GM19324 (cell line): ENCODE measurements around the gene CDK2AP2.
"Not testable (repeated sequence)": the region's sequence is repeated elsewhere in the genome, so short reads cannot be mapped to it uniquely, and the experiment has no call there.

ENCODE experiments used
- ATAC-seq: cut with Tn5 transposase; IDR thresholded peaks from one replicate; pipeline ENCODE4 v1.9.1; 2021; ENCODE audit warnings: mild to moderate bottlenecking, moderate library complexity; ENCODE audit not compliant: unreplicated experiment, low FRiP score

Gene CDK2AP2, protein sequence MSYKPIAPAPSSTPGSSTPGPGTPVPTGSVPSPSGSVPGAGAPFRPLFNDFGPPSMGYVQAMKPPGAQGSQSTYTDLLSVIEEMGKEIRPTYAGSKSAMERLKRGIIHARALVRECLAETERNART

DNA sequence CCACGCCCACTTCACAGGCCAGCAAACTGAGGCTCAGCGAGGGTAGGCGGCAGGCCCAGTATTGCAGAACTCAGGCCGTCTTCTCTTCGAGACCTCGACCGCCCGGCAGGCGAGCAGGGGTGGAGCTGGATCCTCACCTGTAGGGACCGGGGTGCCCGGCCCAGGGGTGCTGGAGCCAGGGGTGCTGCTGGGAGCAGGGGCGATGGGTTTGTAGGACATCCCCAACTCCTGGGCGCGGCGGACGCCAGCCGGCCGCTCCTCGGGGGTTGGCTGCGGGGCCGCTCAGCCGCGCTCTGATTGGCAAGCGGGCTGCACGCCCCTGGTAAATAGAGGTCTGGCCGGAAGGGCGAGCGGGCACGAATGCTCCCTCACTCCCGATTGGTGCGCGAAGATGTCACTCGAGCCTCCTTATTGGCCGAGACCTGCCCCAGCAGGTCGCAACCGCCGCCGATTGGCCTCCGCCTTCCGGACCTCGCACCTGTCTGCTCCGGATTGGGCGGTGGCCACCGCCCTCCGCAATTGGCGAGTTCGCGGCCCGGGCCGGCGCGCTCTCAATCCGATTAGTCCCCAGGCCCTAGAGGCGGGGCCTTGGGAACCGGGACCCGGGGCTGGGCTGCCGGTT lies at the start of gene CDK2AP2:
Gene CDK2AP2, minus strand, starts transcription at position 299 of the 622 bp plus-strand sequence. Its CDS starts 80 bp downstream, at position 219.
- ATAC-seq = peak; percentile 84

DNA sequence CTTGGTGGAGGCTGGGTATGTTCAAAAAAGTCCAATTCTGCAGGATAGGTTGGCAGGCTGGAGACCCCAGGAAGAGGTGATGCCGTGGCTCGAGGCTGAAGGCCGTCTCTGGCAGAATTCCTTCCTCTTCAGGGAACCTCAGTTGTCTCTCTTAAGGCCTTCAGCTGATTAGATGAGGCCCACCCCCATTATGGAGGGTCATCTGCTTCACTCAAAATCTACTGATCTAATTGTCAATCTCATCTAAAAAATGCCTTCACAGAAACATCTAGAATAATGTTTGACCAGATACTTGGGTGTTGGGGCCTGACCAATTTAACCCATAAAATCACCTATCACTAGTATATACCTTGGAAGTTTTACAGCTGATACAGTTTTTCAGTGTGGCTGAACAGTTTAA lies 48.3 kb upstream of the CDK2AP2 start:
- ATAC-seq = no peak

- ATAC-seq = not testable (repeated sequence)
These were observed 43.7 kb upstream of the CDK2AP2 start for GRCh38 chr11:67551697-67552096.

- no peak for ATAC-seq
These were observed 43.2 kb upstream of the CDK2AP2 start for GRCh38 chr11:67551127-67551526.

DNA sequence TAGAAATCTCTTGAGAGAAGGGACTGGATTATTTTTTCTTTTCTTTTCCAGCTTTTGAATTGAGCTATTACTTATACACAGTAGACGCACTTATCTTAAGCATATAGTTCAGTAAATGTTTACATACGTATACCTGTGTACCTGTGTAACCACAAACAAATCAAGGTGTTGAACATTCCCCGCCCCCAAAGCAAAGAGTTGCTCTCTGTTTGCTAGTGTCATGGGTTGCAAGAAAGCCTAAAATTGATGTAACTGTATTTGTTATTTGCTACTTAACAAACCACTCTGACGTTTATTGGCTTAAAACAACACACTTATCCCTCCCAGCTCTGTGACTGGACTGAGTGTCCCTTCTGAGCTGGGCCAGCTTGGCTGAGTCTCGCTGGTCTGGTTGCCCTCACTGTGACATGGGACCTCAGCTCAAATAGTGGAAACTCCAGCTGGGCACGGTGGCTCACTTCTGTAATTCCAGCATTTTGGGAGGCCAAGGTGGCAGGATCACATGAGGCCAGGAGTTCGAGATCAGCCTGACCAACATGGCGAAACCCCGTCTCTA lies 40.7 kb upstream of the CDK2AP2 start:
- ATAC-seq = no peak

DNA sequence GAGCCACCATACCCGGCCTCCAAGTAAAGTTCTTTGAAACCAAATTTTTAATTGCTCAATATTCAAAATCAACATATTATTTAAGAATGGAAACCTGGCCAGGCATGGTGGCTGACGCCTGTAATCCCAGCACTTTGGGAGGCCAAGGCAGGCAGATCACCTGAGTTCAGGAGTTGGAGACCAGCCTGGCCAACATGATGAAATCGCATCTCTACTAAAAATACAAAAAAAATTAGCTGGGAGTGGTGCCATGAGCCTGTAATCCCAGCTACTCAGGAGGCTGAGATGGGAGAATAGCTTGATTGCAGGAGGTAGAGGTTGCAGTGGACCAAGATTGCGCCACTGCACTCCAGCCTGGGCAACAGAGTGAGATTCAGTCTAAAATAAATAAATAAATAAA lies 40.1 kb upstream of the CDK2AP2 start:
- ATAC-seq = not testable (repeated sequence)

- ATAC-seq = no peak
These were observed 37.3 kb upstream of the CDK2AP2 start for GRCh38 chr11:67545280-67545679.

- ATAC-seq = no peak
These were observed 36.8 kb upstream of the CDK2AP2 start for GRCh38 chr11:67544616-67545242.

GRCh38 chr11:67543585-67543984 lies 35.6 kb upstream of the CDK2AP2 start:
- ATAC-seq = no peak

- no peak for ATAC-seq
These were observed 35.0 kb upstream of the CDK2AP2 start for GRCh38 chr11:67542971-67543370.

DNA sequence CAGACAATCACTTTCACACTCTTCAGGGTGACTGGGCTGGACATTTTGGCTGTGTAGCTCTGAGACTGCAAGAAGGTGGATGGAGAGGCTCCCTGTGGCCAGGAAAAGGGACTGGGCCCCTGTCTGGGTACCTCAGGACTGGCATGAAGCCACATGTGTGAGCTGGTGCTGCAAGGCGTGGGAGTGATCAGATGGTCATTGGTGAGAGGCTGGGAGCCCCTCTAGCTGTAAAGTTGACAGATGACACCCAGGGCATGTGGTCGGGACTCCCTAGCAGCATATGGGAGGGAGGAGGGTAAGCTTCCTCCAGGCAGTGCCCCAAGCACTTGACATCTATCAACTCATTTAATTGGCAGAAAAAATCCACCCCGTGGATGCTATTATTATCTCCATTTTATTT lies 34.2 kb upstream of the CDK2AP2 start:
- no peak for ATAC-seq

DNA sequence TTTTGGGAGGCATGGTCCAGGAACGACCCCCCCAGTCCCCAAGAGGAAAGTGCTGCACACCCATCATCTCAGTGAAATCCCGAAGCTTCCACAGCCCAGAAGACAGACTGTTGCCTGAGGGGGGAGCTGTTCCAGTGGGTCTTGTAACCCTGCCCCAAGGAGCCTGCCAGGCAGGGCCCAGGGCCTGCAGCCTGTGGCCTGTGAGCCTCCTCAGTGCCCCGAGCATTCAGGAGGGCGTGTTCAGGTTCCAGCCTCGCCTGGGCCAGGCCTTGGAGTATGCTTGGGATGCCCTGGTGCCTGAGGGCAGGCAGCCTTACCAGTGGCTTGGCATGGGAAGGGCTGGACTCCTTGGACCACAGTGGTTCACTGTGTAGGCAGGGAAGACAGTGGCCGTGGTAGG lies 33.2 kb upstream of the CDK2AP2 start:
- ATAC-seq = no peak

DNA sequence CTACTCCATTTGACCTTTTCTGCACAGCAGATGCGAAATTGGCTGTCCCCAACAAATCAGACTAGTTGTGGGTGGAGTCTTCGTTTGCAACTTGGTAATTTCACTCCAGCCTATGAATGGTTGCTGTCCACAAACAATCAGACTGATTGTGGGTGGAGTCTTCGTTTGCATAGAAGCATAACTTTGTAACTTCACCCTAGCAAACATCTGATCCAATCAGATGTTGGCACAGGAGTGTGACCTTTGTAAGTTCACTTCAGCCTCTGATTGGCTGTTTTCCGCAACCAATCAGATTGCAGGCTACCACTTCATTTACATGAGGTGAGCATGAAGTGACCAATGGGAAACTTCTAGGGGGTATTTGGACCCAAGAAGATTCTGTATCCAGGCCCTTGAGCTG lies 31.6 kb upstream of the CDK2AP2 start:
- ATAC-seq = no peak

DNA sequence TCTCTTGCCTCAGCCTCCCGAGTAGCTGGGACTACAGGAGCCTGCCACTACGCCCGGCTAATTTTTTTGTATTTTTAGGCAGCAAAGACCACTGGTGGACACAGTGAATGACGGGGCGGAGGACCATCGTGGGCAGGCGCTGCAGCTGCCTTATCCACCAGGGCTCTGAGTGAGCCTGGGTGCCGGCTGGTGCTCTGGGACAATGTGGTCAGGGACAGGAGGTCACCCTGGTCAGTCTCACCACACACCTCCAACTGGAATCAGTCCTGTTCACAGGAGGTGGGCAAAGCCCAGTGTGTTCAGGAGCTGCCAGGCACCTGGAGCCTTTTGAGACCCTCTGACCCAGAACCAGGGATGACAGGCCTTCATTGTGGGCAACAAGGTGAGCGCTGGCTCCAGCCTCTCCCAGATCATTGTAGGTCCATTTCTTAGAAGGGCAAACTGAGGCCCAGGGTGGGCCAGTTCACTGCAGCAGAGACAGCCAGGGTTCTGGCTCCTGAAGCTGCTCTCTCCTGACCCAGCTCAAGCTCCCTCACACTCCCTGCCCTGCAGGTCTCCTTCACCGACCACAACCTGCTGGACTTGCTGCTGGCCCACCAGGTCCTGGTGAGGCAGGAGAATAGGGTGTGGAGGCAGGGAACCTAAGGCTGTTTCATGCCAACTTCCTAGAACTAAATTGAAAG lies 31.0 kb upstream of the CDK2AP2 start:
- ATAC-seq = no peak

- ATAC-seq = no peak
These were observed 30.3 kb upstream of the CDK2AP2 start for GRCh38 chr11:67538306-67538705.

DNA sequence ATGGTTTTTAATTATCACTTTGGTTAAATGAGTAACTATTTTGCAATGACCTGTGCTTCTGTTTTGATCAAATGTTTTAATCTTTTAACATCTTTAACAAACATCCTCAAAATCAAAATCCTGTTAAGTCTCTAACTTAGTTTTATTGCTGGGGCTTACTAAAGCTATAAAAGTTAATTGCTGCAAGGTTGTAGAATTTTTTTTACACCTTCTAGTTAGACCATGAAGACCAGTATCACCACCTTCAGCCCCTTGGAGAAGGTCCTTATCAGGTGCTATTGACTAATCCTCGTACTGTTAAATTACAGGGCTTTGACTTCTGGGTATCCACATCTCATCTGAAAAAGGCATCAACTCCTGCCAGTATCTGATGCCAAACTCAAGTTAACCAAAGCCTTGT lies 27.6 kb upstream of the CDK2AP2 start:
- ATAC-seq = no peak

DNA sequence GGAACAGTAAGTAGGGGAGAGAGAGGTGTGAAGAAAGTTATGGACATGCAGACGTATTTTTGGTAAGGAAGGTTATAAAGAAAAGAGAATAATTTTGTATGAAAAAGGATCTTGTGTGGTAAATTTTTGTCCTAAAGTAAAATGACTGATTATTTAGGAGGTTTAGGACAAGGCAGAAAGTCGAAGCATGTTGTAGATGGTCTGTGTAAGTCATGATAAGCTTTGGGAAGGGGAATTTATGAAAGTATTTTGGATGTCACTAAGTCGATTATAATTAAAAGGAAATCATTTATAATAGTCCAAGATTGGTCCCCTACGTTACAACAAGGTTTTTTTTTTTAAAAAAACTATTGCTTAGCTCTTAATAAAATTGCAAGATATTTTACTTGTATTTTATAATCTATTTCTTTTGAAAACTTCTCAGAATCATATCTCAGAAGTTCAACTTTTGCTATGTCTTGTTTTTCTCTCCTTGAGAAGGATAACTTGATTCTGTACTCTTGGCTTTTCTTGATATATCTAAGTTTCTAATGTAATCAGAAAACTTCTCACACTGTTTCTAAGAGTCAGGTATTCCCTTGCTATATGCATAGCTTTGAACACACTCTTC lies 26.2 kb upstream of the CDK2AP2 start:
- no peak for ATAC-seq

DNA sequence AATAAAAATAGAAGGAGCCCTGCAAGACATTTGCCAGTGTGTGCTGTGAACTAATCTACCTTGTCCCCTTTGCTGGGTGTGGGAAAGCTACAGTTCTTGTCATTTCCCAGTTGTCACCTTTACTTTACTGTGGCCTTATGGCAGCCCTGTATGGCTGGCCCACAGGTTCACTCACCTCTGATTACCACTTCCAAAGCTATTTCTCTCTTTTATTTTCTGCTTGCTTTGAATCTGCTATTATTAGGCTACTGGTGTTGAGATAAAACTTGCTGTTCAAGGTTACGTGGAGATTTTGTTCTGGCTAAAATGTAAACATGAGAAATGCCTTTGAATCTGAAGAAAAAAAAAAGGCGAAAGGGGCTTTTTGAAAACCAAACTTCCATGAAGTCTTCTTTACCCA lies 24.9 kb upstream of the CDK2AP2 start:
- no peak for ATAC-seq

- ATAC-seq = no peak
These were observed 22.3 kb upstream of the CDK2AP2 start for GRCh38 chr11:67530282-67530592.

GRCh38 chr11:67528376-67528775 lies 20.4 kb upstream of the CDK2AP2 start:
- no peak for ATAC-seq
